ENCODE measurements around the gene HSD17B13.

- TF ChIP-seq, protein P1, sequence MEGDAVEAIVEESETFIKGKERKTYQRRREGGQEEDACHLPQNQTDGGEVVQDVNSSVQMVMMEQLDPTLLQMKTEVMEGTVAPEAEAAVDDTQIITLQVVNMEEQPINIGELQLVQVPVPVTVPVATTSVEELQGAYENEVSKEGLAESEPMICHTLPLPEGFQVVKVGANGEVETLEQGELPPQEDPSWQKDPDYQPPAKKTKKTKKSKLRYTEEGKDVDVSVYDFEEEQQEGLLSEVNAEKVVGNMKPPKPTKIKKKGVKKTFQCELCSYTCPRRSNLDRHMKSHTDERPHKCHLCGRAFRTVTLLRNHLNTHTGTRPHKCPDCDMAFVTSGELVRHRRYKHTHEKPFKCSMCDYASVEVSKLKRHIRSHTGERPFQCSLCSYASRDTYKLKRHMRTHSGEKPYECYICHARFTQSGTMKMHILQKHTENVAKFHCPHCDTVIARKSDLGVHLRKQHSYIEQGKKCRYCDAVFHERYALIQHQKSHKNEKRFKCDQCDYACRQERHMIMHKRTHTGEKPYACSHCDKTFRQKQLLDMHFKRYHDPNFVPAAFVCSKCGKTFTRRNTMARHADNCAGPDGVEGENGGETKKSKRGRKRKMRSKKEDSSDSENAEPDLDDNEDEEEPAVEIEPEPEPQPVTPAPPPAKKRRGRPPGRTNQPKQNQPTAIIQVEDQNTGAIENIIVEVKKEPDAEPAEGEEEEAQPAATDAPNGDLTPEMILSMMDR (IDR thresholded peaks at IDR 0.05) = no peak
- TF ChIP-seq POLR2A (IDR thresholded peaks at IDR 0.05) = no peak
Observed at GRCh38 chr4:87281603-87282002, 41.1 kb downstream of the HSD17B13 start.
